GM08714 (cell line): Measurements from ENCODE around the gene MGME1.

Source experiments
- H3K4me3 ChIP-seq: fragments of 200-500 bp; sonication (Bioruptor generic); 2 replicates; pipeline ENCODE4 v1.5.1; 2014; ENCODE audit warnings: mild to moderate bottlenecking, low read length, inconsistent platforms
- ZNF274 ChIP-seq: IDR thresholded peaks from 2 replicates; pipeline ENCODE4 v1.6.1; 2012; ENCODE audit warnings: mild to moderate bottlenecking, low read depth, low read length

MGME1 gene

DNA sequence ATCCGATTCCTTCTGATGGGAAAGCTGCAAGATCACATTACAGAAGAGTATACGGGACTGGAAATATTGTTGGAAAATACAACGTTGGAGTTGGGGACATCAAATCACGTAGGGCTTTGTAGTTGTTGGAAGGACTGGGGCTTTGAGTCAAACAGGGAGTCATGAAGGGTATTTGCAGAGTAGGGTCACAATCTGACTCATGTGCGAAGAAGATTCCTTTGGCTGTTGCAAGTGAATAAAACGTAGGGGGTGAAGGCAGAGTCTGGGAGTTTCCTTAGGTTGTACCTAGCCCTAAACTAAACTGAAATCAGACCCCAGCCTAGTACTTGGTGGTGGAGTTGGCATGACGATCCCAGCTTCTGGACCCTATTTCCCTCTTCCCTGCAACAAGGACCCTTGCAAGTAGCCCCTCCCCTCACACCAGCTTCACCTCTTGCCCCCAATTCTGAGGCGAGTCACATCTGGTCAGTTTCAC lies 32.5 kb upstream of the MGME1 start:
- no peak overlapping the region for H3K4me3 ChIP-seq
- no peak for TF ChIP-seq ZNF274

DNA sequence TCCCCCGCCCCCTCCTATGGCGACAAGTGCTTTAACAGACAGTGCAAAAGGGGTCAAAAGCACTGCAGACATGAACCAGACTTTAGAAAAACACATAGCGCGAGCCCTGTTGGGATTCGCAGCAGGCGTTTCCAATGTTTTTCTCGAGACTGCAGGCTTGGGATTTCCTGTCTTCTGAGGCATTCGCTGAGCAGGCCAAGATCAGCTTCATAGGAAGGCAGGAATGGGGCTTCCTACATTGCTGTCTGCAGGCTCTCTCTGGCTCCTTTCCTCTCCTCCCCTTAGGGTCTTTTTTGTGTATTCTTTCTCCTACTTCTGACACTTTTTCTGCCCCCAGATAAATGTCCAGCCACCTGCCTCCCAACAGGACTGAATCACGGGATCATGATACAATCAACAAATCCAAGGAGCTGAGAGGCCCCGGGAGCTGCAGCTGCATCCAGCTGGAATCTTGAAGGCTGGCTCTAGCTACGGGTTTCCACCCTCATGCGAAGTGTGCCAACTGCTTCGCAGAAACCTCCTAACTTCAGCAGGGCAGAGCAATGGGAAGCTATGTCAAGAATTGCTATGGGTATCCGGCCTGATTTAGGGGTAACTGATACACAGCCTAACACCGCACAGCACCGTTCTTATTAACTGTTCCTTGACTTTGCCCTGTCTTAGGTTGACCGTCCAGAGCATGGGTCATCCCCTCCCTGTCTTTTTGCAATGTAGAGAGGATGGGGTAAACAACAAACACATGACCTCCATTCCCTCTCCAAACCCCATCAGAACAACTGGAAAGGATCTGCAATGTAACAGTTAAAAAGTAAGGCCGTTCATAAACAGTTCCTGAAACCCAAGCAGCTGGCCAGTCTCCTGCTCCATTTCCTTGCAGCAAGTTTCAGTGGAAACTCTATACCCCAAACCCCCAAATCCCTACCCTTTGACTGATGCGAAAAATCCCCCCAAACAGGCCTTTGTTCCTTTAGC lies 31.8 kb upstream of the MGME1 start:
- no peak overlapping the region for H3K4me3 ChIP-seq
- TF ChIP-seq ZNF274, result no peak

GRCh38 chr20:17938871-17939619 lies 29.8 kb upstream of the MGME1 start:
- no peak overlapping the region for H3K4me3 ChIP-seq
- TF ChIP-seq ZNF274, result no peak

GRCh38 chr20:17939622-17940223 lies 29.1 kb upstream of the MGME1 start:
- TF ChIP-seq ZNF274, result no peak
- no peak overlapping the region for H3K4me3 ChIP-seq

GRCh38 chr20:17940224-17940971 lies 28.4 kb upstream of the MGME1 start:
- H3K4me3 ChIP-seq, result no peak overlapping the region
- TF ChIP-seq ZNF274, result no peak

GRCh38 chr20:17941087-17941825 lies 27.6 kb upstream of the MGME1 start:
- H3K4me3 ChIP-seq, result no peak overlapping the region
- TF ChIP-seq ZNF274, result no peak

DNA sequence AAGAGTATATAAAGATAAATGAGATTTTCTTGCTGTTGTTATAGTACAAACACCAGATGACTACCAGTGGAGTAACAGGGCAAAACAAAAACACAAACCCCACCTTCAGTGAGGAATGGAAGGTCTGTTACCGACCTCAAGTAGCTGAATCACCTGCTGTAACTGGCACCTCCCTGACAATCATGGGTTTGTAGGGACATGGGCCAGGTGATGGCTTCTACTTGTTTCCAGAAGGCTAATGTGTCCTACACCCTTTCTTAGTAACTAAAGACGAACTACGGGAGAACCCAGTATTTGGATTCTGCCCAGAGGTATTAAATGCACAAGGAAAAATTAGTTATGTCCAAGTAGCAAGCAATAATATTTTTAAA lies 27.0 kb upstream of the MGME1 start:
- H3K4me3 ChIP-seq, result no peak overlapping the region
- TF ChIP-seq ZNF274, result no peak

DNA sequence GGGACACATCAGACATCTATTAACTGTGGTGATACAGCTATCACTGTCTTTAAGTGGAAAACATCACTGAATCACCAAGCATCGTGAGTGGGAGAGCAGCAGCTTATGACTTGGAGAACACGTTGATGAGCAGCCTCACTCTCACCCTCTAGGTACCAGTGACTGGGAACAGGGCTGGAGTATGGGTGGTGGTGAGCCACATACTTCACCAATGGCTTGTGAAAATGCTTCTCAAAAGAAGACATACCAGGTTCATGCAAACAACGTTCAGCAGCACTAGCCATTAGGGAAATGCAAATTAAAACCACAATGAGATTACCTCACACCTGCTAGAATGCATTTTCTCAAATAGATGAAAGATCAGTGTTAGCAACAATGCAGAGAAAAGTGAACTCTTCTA lies 25.5 kb upstream of the MGME1 start:
- TF ChIP-seq ZNF274, result no peak
- no peak overlapping the region for H3K4me3 ChIP-seq

DNA sequence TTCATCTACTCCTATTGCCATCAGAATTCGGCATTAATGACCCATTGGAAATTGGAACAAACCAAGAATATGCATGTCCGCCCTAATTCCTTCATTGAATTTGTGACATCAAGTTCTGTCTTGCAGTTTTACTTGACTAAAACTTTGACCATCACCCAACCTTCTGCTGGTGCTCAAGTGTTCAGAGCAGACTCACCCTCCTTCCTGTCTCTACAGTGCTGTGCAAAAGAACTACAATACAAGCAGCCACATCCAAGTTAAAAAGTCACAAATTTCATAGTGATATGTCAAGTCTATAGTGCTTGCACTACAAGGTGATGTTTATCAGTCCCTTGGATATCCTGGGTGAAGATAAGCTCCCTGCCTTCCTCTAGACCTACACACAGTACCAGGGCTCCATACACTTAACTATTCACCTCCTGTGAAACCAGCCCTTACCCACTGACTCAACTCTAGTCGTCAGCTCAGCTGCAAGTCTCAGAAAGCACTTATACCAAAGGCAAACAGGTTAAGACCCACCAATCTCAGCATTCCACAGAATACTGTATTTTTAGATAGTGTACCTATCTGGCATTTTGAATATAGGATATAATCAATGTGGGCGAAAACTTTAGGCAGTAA lies 23.9 kb upstream of the MGME1 start:
- H3K4me3 ChIP-seq, result no peak overlapping the region
- TF ChIP-seq ZNF274, result no peak

DNA sequence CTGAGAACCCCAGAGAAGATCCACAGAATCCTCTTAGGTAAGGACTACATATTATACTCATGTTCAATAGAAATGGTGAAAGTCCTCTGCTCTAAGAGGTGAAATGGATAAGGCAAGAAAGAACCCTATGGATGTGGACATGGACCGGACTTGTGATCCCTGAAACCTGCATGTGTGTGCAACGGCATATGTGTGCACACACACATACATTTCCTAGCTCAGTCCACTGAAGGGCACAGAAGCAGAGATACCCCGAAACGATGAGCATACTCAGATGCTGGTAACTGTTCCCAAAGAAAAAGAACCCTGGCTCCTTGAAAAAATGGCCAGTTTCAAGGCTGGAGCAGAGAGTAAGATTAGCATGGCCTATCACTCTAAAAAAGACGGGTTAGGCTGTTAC lies 22.8 kb upstream of the MGME1 start:
- TF ChIP-seq ZNF274, result no peak

DNA sequence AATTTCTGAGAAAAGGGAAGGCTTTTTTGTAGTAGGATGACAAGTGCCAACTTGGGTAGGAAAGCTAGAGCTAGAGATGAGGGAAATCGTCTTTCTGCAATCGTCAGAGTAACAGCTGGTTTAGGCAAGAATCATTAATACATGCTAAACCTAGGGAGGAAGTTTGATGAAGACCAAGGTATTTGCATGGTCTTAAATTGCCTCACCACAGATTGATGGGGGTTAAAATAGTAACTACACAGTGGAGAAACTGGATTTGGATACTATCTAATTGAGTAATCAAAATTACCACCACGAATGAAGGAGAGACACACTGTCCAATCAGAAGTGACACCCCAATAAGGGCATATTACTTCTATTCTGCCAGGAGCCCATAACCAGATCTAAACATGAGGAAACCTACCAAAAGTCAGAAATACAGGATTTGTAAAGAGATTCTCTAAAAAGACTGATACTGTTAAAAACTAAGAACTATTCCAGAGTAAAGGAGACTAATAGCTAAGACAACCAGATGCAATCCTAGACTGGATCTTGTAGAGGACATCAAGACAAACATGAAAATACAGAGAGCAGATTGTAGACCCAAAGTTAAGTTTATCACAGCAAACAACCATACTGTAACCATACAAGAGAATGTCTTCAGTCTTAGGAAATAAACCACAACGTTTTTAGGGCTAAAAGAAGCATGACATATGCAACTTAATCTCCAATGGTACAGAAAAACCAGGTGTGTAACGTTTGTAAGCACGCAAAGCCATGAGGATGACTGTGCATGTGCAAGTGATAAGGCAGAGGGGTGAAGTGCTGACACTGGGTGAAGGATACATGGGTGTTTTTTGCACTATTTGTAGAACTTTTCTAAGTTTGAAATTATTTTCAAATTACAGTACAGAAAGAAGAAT lies 22.0 kb upstream of the MGME1 start:
- no peak for TF ChIP-seq ZNF274
- no peak overlapping the region for H3K4me3 ChIP-seq

More for the DNA sequence above, 22.8 kb upstream of the MGME1 start:
- no peak overlapping the region for H3K4me3 ChIP-seq

DNA sequence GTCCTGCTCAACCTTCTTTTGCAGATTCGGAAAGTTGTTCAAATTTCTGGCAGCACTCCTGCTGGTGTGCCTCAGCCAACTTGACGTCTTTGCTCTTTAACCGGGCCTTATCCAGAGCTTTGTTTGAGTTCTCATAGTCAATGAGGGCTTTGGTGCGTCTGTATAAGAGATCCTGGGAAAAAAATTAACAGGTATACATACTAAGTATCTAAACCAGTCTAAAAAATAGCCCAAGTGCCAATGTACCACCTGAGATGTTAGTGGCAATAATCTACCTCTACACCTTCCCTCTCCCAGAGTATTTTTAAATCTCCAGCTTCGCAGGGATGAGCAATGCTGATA lies 21.4 kb upstream of the MGME1 start:
- no peak overlapping the region for H3K4me3 ChIP-seq

GRCh38 chr20:17948442-17948841 lies 20.4 kb upstream of the MGME1 start:
- TF ChIP-seq ZNF274, result no peak
- no peak overlapping the region for H3K4me3 ChIP-seq

More for the DNA sequence above, 21.4 kb upstream of the MGME1 start:
- TF ChIP-seq ZNF274, result no peak
